ENCODE data around the gene CHST8.

CHST8 gene

GRCh38 chr19:33644284-33644836 lies 22.6 kb downstream of the CHST8 start:
- TF ChIP-seq FOXP2 (optimal IDR thresholded peaks at IDR 0.05; ENCODE audit: borderline replicate concordance, extremely low read depth, extremely low read length, insufficient read depth) (no peak), POLR2AphosphoS5 (IDR thresholded peaks at IDR 0.05; ENCODE audit: low read depth, low read length) (no peak), TAF1 (IDR thresholded peaks at IDR 0.05; ENCODE audit: borderline replicate concordance, insufficient read depth, low read length) (no peak), REST (IDR thresholded peaks at IDR 0.05; ENCODE audit: insufficient read depth in 1 of 2, low read depth in 2 of 2, low read length in 2 of 2) (no peak), SIN3A (IDR thresholded peaks at IDR 0.05; ENCODE audit: borderline replicate concordance, insufficient read depth, low read length) (no peak)

DNA sequence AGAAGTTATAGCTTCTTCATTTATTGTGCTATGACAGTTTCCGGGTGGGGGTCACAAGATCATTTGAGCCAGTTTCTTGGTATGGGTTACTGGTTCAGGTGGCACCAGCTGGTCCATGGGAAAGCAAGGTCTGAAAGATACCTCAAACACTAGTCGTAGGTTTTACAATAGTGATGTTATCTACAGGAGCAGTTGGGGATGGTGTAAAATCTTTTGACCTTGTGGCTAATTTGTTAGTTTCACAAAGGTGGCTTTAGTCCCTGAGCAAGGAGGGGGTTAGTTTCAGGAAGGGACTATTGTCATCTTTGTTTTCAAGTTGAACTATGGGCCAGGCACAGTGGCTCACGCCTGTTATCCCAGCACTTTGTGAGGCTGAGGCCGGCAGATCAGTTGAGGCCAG lies 24.6 kb downstream of the CHST8 start:
- TF ChIP-seq REST (IDR thresholded peaks at IDR 0.05; ENCODE audit: insufficient read depth in 1 of 2, low read depth in 2 of 2, low read length in 2 of 2) (no peak), TAF1 (IDR thresholded peaks at IDR 0.05; ENCODE audit: borderline replicate concordance, insufficient read depth, low read length) (no peak), FOXP2 (optimal IDR thresholded peaks at IDR 0.05; ENCODE audit: borderline replicate concordance, extremely low read depth, extremely low read length, insufficient read depth) (no peak), POLR2AphosphoS5 (IDR thresholded peaks at IDR 0.05; ENCODE audit: low read depth, low read length) (no peak), SIN3A (IDR thresholded peaks at IDR 0.05; ENCODE audit: borderline replicate concordance, insufficient read depth, low read length) (no peak)

- TF ChIP-seq SIN3A (IDR thresholded peaks at IDR 0.05; ENCODE audit: borderline replicate concordance, insufficient read depth, low read length) (no peak), REST (IDR thresholded peaks at IDR 0.05; ENCODE audit: insufficient read depth in 1 of 2, low read depth in 2 of 2, low read length in 2 of 2) (no peak), POLR2AphosphoS5 (IDR thresholded peaks at IDR 0.05; ENCODE audit: low read depth, low read length) (no peak), TAF1 (IDR thresholded peaks at IDR 0.05; ENCODE audit: borderline replicate concordance, insufficient read depth, low read length) (no peak), FOXP2 (optimal IDR thresholded peaks at IDR 0.05; ENCODE audit: borderline replicate concordance, extremely low read depth, extremely low read length, insufficient read depth) (no peak)
These were observed 25.4 kb downstream of the CHST8 start for GRCh38 chr19:33647146-33647545.

DNA sequence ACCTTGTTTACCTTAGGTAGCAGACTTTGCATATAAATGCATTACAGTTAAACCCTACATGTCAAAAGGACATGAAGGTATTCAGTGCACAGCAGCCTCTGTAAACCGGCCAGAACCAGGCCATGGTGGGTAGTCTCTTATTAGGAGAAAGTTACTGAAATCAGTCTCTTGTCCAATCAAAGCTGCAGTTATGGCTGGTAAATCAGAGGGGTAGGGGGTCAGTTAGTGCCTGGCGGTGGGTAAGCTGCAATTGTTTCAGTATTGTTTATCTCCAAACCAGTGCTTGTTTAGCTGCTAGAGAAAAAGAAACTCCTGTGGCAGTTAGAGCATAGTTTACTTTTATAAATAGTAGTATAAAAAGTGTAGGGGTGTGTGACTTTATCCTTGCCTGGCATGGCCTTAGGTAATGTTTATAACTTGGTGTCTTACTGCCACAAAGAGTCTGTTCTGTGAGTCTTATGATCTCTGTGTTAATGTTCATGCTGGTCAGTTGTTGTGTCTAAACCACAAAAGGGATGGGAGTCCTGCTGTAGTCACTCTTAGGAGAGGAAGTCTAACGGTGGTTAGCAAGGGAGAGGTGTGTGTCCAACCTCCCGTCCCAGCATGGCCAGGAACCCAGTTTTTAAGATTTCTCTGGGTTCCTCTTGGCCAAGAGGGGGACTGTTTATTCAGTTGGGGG lies 28.0 kb downstream of the CHST8 start:
- TF ChIP-seq POLR2AphosphoS5 (IDR thresholded peaks at IDR 0.05; ENCODE audit: low read depth, low read length) (no peak), FOXP2 (optimal IDR thresholded peaks at IDR 0.05; ENCODE audit: borderline replicate concordance, extremely low read depth, extremely low read length, insufficient read depth) (no peak), TAF1 (IDR thresholded peaks at IDR 0.05; ENCODE audit: borderline replicate concordance, insufficient read depth, low read length) (no peak), SIN3A (IDR thresholded peaks at IDR 0.05; ENCODE audit: borderline replicate concordance, insufficient read depth, low read length) (no peak), REST (IDR thresholded peaks at IDR 0.05; ENCODE audit: insufficient read depth in 1 of 2, low read depth in 2 of 2, low read length in 2 of 2) (no peak)
